GM21528 (cell line): Measurements from ENCODE around the gene CILP2.

Source experiments
- ATAC-seq: cut with Tn5 transposase; IDR thresholded peaks from one replicate; pipeline ENCODE4 v1.9.1; 2021; ENCODE audit warnings: mild to moderate bottlenecking, moderate library complexity; ENCODE audit not compliant: unreplicated experiment, low FRiP score

The CILP2 gene, protein sequence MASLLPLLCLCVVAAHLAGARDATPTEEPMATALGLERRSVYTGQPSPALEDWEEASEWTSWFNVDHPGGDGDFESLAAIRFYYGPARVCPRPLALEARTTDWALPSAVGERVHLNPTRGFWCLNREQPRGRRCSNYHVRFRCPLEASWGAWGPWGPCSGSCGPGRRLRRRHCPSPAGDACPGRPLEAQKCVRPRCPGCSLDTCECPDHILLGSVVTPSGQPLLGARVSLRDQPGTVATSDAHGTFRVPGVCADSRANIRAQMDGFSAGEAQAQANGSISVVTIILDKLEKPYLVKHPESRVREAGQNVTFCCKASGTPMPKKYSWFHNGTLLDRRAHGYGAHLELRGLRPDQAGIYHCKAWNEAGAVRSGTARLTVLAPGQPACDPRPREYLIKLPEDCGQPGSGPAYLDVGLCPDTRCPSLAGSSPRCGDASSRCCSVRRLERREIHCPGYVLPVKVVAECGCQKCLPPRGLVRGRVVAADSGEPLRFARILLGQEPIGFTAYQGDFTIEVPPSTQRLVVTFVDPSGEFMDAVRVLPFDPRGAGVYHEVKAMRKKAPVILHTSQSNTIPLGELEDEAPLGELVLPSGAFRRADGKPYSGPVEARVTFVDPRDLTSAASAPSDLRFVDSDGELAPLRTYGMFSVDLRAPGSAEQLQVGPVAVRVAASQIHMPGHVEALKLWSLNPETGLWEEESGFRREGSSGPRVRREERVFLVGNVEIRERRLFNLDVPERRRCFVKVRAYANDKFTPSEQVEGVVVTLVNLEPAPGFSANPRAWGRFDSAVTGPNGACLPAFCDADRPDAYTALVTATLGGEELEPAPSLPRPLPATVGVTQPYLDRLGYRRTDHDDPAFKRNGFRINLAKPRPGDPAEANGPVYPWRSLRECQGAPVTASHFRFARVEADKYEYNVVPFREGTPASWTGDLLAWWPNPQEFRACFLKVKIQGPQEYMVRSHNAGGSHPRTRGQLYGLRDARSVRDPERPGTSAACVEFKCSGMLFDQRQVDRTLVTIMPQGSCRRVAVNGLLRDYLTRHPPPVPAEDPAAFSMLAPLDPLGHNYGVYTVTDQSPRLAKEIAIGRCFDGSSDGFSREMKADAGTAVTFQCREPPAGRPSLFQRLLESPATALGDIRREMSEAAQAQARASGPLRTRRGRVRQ

GRCh38 chr19:19538061-19538784, at the start of gene CILP2:
Gene CILP2 (plus strand): TSS chr19:19538265. CDS start chr19:19538350, 85 bp downstream.
- no peak for ATAC-seq

DNA sequence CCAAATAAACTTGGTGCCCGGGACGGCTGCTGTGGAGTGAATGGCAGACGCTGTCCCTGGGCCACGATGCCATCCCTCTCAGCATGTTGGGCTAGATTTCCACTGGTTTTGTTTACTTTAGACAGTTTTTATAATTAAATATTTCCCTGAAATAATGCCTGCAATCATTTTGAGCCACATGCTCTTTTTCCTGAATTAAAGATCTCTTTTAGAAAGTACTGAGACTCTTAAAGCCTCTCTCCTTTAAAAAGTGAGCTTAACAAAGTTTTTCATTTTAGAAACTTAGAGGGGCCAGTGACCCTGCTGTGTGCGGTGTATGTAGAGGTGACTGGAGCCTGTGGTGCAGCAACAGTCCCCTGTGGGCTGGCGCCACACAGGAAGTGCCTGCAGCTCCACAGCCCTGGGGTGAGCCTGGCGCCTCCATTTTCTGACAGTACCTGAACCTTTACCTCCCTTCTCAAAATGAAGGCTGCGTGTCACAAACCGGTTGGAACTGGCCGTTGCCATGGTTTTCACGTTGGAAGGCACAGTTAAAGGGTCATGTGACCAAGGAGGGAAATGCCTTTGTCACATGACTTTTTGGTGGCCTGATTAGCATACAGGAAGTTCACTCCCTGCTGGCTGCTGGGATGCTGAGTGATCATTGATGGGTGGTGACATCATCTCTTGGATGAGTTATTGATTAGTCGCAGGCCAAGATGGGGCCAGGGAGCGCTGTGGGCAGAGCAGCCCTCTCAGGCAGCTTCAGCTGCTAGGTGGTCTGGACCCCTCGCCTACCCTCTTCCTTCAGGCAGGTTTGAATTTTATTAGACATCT, 49.0 kb upstream of the CILP2 start:
- no peak for ATAC-seq

DNA sequence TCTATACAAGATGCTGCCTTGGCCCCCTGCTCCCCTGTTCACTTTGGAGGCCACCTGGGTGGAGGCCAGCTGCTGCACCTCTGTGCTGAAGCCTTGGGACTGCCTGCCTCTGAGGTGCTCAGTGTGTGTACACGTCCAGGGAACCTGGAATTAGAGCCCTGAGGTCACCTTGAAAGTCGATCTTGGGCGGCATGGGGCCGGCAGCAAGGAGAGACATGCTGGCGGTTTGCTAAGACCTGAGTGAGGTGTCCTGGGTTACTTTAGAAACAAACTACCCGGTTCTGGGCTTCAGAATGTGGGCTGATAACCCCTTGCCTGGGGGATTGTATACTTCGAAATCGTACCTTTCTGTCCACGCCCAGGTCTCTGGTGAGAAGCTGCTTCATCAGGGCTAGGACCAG, 48.3 kb upstream of the CILP2 start:
- ATAC-seq: no peak

DNA sequence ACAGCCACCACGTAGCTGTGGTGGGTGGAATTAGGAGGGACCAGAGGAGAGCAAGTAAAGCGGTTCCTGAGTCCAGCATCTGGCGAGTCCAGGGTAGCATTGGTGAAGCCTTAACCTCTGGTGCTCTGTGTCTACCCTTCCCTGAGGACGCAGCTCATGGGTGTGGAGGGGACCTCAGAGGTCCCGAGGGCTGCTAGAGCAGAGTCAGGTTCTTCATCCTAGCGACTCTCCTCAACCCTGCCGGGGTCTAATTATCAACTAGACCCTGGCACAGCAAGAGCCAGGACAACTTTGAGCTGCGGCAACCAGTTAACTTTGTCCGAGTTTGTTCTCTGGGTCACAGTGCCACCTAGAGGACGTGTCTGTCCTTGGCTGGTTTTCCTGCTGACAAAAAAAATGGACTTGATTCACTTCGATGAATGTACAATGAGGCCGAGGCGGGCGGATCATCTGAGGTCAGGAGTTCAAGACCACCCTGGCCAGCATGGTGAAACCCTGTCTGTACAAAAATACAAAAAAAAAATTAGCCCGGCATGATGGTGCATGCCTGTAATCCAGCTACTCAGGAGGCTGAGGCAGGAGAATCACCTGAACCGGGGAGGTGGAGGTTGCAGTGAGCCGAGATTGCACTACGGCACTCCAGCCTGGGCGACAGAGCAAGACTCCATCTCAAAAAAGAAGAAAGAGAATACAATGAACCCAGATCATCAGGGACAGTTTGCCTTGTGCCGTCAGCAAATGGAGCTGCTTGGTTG, 47.7 kb upstream of the CILP2 start:
- ATAC-seq: peak; percentile 42

DNA sequence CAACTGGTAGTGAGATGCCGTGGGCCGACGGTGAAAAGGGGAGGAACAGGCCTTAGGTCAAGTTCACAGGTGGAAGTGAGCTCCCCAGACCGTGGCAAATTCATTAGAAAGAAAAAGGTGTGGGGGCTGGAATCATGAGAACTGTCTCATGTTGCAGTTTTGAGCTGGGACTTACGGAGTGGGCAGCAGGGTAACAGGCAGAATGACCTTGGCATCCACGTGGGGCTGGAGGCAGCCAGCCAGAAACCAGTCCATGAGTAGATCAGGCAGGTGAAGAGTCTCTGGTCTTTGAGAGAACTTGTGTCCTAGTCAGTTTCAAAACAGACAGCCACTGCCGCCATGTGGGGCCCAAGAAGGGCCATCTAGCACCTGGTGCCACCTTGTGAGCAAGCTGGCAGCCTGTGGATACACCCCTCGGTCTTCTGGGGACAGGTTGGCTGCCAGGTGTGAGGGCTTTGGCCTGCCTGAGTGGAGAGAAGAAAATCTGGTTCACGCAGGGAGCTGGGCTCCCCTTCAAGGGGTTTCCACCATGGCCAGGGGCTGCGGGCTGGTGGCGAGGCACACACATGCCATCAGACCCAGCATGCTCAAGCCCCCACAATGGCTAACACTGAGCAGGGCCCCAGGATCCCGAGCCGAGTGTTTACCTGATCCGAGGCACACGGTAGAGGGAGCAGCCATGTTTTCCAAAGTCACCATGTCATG, 46.6 kb upstream of the CILP2 start:
- ATAC-seq: no peak

DNA sequence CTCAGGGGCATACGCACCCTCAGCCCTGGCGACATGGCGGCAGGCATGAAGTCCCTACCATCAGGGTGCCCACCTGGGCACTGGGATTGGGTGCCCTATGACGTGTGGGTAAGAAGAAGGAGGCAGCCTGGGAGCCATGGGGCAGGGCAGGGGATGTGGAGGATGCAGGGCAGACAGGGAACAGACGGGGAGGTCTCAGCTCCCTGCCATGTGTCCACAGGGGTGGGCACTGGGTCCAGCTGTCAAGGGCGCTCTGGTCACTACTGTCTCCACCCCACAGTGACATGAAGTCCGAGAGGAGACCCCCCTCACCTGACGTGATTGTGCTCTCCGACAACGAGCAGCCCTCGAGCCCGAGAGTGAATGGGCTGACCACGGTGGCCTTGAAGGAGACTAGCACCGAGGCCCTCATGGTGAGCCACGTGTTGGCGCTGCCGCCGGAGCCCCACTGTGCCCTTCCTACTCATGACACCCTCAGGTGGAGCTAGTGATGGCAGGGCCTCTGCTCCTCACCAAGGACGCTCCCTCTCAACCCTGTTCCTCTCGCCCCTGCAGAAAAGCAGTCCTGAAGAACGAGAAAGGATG, 45.9 kb upstream of the CILP2 start:
- ATAC-seq: no peak

DNA sequence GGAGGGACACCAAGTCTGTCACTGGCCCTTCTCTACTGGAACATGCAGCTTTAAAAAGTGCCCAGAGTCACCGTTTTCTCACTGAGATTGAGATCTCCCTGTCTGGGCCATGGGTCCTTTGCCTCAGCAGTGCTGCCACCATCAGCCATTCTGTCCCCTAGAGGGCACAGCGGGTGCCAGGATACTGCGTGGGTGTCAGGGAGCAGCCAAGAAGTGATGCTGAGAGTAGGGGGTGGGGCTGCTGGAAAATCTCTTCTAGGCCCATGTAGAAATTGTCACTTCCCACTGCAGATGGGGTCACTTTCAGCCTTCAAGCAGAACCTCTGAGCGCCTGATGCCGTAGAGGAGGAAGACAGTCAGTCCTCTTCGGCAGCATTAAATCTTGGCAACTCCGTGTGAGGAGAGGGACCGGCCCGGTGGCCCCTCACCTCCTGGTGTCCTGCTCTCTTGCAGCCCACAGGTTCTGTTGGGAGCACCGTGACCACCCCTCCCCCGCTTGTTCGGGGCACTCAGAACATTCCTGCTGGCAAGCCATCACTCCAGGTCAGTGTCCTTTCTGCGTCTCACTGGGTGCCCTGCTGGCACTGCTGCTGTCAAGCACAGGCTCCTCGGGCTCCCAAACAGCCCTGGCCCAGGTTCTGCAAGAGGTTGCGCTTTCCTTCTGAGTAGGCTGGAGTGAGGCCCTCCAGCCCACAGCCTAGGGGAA, 44.1 kb upstream of the CILP2 start:
- no peak for ATAC-seq

GRCh38 chr19:19495614-19496603, 42.2 kb upstream of the CILP2 start:
- no peak for ATAC-seq

DNA sequence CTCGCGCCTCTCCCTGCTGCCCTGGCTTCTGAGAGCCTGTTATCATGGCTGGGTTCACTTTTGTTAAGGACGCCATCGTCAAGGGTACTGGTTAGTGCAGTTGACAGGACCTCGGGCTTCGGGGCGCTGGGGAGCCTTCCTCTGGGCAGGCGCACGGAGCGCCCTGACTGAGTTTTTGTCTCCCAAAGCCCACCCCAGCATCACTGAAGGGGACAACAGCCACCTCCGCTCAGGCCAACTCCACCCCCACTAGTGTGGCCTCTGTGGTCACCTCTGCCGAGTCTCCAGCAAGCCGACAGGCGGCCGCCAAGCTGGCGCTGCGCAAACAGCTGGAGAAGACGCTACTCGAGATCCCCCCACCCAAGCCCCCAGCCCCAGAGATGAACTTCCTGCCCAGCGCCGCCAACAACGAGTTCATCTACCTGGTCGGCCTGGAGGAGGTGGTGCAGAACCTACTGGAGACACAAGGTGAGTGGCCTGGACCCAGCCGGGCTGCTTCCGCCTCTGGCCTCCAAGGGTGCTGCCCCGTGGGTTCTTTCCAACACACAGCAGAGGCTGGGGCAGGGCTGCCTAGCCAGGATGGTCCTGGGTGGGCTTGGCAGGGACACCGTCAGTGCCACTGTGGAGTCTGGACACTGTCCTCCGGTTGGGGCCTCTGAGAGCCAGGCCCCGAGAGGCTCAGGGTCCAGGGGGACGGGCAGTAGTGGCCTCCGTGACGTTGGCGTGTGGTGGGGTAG, 39.6 kb upstream of the CILP2 start:
- ATAC-seq: no peak

DNA sequence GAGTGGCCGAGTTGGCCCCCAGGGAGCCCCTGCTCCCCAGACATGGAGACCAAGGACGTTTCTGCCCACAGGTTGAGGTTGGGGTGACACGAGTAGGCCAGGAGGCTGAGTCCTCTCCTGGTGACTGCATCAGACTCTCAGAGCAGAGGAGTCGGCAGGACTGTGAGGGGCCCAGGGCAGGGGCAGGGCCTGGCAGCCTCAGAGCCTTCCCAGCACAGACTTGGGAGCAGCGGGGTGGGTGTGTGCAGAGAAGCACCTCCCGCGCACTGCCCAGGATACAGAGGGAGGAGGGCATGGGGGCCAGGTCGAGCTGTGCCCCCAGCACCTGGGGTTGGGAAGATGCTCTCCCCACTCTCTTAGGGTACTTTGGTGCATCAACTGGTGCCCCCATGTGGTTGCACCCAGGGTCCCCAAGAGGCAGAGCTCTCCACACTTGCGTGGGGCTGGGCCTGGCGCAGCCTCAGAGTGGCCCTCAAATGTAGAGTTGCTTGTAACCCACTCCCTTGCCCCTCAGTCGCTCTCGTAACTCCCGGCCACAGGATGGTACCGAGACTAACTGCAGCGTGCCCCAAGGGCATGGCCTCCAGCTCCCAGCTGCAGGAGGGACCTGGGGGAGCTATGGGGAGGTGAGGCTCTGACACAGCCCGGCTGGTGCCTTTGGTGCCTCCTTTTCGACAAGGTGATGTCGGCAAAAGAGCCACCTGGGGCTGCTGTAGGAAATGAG, 38.6 kb upstream of the CILP2 start:
- ATAC-seq: no peak

GRCh38 chr19:19500975-19501644, 37.0 kb upstream of the CILP2 start:
- ATAC-seq: no peak

GRCh38 chr19:19501798-19502197, 36.3 kb upstream of the CILP2 start:
- ATAC-seq: no peak

GRCh38 chr19:19502281-19502680, 35.8 kb upstream of the CILP2 start:
- ATAC-seq: no peak
